ENCODE results near the gene MYOF. TPM values are rescaled to one million over a fixed set of nuclear protein-coding genes. Genes with fewer than 3 reads are reported as not detected.

MYOF gene
- total RNA-seq, 1 experiment from 2014 or later = 376 TPM

DNA sequence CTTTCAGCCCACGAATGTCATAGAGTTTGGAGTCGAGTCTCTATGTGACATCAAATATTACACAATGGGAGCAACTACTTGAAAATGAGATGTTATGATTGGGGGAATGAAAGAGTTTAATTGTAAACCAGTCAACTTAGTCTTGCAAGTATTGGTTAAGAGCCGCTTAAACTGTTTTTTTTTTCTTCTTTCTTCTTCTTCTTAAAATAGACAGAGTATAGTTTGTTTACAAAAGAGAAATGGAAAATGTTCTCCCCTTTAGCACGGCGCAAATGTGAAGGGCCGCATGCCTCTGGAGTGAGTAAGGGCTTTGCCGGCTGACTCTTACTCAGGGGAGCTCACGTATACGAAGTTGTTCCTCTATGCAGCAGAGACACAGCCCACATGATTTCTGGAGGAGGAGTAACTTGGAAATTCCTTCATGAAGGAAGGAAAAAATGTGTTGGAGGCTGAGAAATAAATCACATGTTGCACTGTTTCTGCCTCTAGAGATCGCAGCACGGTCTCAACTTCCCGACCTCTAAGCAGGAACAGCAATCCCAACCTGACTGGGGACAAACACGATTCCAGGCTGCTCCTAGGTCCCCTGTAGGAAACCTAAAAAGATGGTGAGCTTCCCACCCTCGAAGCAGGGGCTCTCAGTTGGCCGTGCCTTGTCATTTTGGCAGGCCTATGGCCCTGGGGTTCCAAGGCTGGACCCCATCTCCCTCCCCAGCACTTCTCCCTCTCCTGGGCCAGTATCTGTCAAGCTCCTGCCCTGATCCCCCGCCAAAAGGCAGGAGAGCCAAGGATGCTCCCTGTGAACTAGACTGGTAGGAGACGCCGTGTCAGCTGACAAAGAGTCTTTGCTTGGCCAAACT, 44.8 kb downstream of the MYOF start:
- DNase-seq (ENCODE audit: low read depth, low spot score) = peak; percentile 96
- TF ChIP-seq TCF7L2 (IDR thresholded peaks at IDR 0.05; ENCODE audit: low read depth, low read length) (0 out of 2 replicates have a peak, but pooled peaks have one; percentile 8), POLR2AphosphoS5 (IDR thresholded peaks at IDR 0.05; ENCODE audit: low read depth, low read length) (peak; percentile 66), SIN3A (IDR thresholded peaks at IDR 0.05; ENCODE audit: borderline replicate concordance, insufficient read depth, low read depth, low read length) (no peak)
- peak overlapping the region; percentile 100 for H3K27ac ChIP-seq (ENCODE audit: low read length)
- peaks cover 15% of the 10 kb centered on the region; the same call in 1 of the 2 replicates for H3K36me3 ChIP-seq (ENCODE audit: control insufficient read depth, insufficient read depth, low read length)
- ChIA-PET CTCF (interaction anchor here (0.6 to 0.7 kb wide), 2 partner anchors 22 to 43 kb away, joined by 3 read pairs; no protein-coding TSS in a partner anchor), POLR2A (interaction anchor here (0.5 to 1.2 kb wide), 6 partner anchors 20 to 1451 kb away, joined by 3 to 4 read pairs (median 4); partner anchors contain the start of gene MYOF)
- H3K4me1 ChIP-seq (ENCODE audit: control insufficient read depth, insufficient read depth, low read length) = peaks cover 82% of the 10 kb centered on the region
- ATAC-seq = peak; percentile 87
- no peaks in the 10 kb centered on the region for H3K9me3 ChIP-seq (ENCODE audit: control insufficient read depth, insufficient read depth, low read depth, low read length)
- in situ Hi-C loops (cut with HindIII; ENCODE audit: low pct_unique_long_range_greater_than_20kb, low sequenced_read_pairs) = no loop called here
- no peak overlapping the region for H3K4me3 ChIP-seq (ENCODE audit: low read depth in 2 of 2, low read length in 2 of 2)
- intact Hi-C loops (cut with micrococcal nuclease; ENCODE audit: unreplicated experiment) = no loop called here
- TSS peak; percentile 95 for BruUV-seq (replicated peaks)
- no peaks in the 10 kb centered on the region for H3K27me3 ChIP-seq (ENCODE audit: control insufficient read depth, insufficient read depth, low read length)

DNA sequence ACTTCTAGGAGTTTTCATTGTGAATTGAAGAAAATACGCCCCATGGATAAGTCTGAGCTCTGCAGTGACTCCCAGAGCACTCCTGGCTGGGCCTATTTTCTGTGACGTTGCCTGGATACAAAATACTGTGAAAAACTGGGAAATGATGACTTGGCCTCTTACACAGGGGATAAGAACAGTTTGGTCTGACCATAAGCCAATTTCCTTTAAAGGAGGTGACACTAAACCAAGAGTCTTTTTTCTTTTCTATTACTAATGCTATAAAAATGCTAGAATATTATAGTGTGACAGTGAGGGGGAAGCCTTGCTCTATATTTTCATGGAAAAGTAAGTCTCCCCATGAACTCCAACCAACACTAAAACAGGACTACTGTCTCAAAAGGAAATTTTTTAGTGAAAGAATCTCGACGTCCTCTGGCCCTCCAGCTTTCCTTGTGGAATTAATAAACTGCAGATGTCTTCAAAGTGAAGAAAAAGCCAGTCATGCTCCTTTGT, 45.5 kb downstream of the MYOF start:
- DNase-seq (ENCODE audit: low read depth, low spot score) = no peak
- Histone ChIP-seq H3K9me3 (ENCODE audit: control insufficient read depth, insufficient read depth, low read depth, low read length) (no peaks in the 10 kb centered on the region), H3K36me3 (ENCODE audit: control insufficient read depth, insufficient read depth, low read length) (peaks cover 11% of the 10 kb centered on the region; the same call in 1 of the 2 replicates), H3K4me1 (ENCODE audit: control insufficient read depth, insufficient read depth, low read length) (peaks cover 78% of the 10 kb centered on the region), H3K27ac (ENCODE audit: low read length) (peak overlapping the region; percentile 100), H3K27me3 (ENCODE audit: control insufficient read depth, insufficient read depth, low read length) (no peaks in the 10 kb centered on the region), H3K4me3 (ENCODE audit: low read depth in 2 of 2, low read length in 2 of 2) (no peak overlapping the region)
- intact Hi-C loops (cut with micrococcal nuclease; ENCODE audit: unreplicated experiment) = no loop called here
- TF ChIP-seq, protein P1, sequence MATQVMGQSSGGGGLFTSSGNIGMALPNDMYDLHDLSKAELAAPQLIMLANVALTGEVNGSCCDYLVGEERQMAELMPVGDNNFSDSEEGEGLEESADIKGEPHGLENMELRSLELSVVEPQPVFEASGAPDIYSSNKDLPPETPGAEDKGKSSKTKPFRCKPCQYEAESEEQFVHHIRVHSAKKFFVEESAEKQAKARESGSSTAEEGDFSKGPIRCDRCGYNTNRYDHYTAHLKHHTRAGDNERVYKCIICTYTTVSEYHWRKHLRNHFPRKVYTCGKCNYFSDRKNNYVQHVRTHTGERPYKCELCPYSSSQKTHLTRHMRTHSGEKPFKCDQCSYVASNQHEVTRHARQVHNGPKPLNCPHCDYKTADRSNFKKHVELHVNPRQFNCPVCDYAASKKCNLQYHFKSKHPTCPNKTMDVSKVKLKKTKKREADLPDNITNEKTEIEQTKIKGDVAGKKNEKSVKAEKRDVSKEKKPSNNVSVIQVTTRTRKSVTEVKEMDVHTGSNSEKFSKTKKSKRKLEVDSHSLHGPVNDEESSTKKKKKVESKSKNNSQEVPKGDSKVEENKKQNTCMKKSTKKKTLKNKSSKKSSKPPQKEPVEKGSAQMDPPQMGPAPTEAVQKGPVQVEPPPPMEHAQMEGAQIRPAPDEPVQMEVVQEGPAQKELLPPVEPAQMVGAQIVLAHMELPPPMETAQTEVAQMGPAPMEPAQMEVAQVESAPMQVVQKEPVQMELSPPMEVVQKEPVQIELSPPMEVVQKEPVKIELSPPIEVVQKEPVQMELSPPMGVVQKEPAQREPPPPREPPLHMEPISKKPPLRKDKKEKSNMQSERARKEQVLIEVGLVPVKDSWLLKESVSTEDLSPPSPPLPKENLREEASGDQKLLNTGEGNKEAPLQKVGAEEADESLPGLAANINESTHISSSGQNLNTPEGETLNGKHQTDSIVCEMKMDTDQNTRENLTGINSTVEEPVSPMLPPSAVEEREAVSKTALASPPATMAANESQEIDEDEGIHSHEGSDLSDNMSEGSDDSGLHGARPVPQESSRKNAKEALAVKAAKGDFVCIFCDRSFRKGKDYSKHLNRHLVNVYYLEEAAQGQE (IDR thresholded peaks at IDR 0.05; ENCODE audit: insufficient read depth in 1 of 2, low read depth in 2 of 2, low read length in 1 of 2) = no peak
- TF ChIP-seq POLR2AphosphoS5 (IDR thresholded peaks at IDR 0.05; ENCODE audit: low read depth, low read length) (no peak), TCF7L2 (IDR thresholded peaks at IDR 0.05; ENCODE audit: low read depth, low read length) (no peak)
- TF ChIP-seq, protein P2, sequence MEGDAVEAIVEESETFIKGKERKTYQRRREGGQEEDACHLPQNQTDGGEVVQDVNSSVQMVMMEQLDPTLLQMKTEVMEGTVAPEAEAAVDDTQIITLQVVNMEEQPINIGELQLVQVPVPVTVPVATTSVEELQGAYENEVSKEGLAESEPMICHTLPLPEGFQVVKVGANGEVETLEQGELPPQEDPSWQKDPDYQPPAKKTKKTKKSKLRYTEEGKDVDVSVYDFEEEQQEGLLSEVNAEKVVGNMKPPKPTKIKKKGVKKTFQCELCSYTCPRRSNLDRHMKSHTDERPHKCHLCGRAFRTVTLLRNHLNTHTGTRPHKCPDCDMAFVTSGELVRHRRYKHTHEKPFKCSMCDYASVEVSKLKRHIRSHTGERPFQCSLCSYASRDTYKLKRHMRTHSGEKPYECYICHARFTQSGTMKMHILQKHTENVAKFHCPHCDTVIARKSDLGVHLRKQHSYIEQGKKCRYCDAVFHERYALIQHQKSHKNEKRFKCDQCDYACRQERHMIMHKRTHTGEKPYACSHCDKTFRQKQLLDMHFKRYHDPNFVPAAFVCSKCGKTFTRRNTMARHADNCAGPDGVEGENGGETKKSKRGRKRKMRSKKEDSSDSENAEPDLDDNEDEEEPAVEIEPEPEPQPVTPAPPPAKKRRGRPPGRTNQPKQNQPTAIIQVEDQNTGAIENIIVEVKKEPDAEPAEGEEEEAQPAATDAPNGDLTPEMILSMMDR (IDR thresholded peaks at IDR 0.05) = no peak
- CTCF ChIA-PET = no interaction called here
- in situ Hi-C loops (cut with HindIII; ENCODE audit: low pct_unique_long_range_greater_than_20kb, low sequenced_read_pairs) = no loop called here
- no peak for ATAC-seq
- TSS peak; percentile 55 for BruUV-seq (replicated peaks)
- POLR2A ChIA-PET = interaction anchor here (0.7 to 1.2 kb wide), 2 partner anchors 26 to 270 kb away, joined by 3 to 4 read pairs; no protein-coding TSS in a partner anchor
